GM21619 (cell line): ENCODE data around the gene NTM.
"Not testable (repeated sequence)": the region's sequence is repeated elsewhere in the genome, so short reads cannot be mapped to it uniquely, and the experiment has no call there.

Experiments used
- ATAC-seq: cut with Tn5 transposase; IDR thresholded peaks from one replicate; pipeline ENCODE4 v1.9.1; 2021; ENCODE audit not compliant: unreplicated experiment

The NTM gene

DNA sequence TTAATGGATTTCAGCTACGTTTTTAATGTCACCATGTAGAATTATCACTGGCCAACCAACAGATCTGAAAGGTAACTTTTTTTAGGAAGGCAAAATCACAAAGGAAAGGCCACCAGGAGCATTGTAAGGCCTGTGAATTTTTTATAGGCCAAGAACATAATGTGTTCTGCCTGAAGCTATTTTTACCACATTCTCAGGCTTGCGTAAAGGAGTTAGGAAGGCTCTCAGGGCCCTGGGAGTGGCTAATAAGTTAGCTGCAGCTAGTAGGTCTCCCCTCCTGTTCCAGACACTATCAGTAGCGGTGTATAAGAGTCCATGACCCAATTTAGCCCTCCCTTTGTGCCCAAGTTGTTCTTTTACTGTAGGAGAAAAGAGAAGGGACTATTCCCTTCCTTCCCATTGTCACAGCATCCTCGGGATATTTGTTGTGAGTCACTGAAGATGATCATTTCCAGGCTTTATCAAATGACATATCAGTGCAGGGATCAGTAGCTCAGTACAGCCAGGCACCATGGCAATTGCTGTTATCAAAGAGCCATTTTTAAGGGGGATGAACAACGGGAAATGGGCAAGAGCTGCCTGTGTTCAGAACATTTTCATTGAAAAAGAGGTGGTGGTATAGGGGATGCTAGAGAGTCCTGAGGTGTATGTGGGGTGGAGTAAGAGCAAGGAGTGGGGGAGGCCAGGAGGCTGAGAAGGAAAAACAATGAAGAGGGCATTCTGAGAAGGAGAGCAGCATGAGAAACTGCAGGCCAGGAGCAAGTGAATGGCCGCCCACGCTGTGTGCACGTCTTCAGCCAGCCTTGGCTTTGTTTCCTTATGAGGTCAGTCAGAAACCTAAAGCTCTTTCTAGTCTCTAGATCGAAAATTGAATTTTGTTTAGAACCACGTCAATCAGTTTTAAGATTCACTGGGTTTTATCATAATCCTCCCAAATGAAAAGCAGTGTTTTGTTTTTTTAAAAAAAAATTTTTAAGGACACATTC is 940.3 kb downstream of the NTM start:
- ATAC-seq, result no peak

DNA sequence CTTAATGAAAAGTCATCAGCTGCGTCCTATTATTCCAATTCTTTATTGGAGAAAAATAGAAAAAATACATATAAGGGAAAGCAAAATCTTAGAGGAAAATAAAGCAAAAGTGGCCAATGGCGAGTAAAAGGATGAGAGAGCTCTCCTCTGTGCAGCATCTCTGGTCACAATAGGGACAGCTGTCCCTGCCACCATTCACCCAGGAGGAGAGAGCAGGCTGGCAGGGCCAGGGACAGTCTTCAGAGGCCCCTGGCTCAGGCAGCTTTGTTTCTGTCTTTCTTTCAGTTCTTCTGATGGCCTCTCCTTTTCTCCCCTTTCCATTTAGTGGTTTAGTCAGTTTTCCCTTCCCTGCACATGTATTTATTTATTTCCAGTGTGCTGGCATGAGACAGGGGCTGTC is 941.3 kb downstream of the NTM start:
- no peak for ATAC-seq

DNA sequence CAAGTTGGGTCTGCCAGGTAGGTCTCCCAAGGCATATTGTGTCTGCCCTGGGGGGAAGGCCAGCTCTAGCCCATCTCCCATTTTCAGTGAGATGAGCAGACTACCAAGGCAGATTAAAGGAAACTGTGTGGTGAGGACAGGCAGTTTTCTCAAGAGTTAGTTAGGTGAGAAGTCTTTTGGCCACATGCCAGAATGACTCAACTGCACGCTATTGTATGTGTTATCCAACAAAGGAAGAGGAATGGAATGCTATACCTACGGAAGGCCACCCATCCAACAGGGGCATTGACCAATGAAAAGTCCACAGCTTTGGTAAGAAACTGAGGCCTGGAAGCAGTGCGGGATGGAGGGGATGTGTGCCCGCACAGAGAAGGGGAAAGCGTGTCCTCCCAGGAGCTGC is 941.7 kb downstream of the NTM start:
- no peak for ATAC-seq

DNA sequence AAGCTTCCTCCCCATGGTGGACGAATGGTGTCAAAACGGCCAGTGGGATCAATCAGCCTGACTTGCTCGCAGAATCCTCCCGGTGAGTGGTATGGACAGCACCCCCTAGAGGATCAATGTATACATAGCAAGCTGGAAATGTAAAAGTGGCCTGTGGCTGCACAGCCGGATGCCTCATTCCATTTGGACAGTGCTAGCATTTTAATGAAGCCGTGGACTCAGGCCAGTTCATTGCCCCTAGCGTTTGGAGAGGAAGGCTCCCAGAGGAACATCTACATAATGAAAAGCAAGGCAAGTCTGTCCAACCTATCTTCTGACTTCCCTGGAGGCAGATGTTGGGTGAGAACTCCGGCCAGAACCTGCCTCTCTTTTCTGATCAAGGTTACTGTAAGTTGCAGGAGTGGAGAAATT is 942.3 kb downstream of the NTM start:
- no peak for ATAC-seq

DNA sequence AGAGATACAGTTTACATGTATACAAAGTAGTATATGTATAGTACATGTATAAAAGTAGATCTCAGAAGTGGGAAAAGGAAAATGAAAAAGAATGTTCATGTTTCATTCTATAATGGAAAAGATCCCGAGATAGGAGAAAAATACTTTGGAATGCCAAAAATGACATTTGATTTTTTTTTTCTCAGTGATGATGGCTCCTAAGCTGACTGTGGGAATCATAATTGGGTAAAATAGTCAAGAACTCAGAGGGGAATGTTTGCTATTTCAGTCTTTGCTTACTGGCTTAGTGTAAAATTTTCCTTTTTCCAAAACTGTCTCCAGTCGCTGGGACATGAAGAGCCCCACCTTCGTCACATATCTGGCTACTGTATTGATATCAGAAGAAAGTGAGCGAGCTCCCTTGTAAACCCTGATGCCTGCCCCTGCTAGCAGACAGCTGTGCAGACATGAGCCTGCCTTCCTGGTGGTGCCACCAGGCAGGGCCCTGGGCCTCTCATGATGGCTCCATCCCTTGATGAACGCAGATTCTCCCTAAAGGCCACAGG is 944.6 kb downstream of the NTM start:
- no peak for ATAC-seq

DNA sequence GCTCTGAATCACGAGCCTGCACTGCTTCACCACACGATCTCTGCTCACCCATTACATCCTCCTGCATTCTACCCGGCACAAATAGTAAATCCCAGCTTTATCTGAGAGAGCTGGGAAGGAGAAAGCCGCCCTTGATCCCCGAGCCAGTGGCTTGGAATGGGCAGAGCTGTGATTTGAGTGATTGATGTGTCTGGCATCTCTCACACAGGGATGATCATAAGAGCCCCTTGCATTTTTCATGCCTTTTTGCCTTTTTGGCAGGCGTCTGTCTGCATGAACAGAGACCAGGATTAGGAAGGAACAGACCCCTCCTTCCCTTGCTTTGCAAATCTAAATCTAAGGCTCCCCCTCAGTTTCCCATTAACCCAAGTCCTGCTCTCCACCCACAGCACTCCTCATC is 945.3 kb downstream of the NTM start:
- no peak for ATAC-seq

DNA sequence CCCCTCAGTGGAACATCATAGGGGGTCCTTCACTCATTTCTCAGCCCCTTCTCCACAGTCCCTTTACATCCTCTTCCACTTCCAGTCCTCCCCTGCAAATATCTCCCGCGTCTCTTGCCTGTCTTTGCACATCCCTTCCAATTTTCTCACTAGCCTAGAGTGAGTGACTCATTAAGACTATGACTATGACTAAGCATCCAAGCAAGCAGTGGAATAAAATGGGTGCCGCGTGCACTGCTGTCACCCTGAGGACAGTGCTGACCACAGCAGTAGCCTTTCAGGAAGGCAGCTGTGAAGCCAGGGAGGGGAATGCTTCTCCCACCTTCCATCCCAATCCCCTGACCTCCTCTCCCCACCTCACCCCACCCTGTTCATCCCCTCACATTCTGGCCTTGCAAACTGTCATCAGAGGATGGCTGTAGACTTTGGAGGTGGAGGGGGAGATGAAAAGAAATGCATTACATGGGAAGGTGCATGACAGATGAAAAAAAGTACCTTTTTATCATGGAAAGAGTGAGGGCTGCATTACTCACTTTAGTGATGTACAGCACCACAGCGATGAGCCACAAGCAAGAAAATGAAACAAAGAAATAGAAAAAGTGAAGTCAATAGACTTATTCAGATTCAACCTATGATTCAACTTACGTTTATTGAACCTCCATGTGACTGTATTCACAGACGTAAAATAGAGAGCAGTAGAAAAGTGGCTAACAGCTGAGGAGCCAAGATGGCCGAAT is 948.2 kb downstream of the NTM start:
- no peak for ATAC-seq

DNA sequence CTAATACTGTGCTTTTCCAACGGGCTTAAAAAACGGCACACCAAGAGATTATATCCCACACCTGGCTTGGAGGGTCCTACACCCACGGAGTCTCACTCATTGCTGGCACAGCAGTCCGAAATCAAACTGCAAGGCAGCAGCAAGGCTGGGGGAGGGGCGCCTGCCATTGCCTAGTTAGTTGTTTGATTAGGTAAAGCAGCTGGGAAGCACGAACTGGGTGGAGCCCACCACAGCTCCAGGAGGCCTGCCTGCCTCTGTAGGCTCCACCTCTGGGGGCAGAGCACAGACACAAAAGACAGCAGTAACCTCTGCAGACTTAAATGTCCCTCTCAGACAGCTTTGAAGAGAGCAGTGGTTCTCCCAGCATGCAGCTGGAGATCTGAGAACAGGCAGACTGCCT is 949.0 kb downstream of the NTM start:
- ATAC-seq, result not testable (repeated sequence)

DNA sequence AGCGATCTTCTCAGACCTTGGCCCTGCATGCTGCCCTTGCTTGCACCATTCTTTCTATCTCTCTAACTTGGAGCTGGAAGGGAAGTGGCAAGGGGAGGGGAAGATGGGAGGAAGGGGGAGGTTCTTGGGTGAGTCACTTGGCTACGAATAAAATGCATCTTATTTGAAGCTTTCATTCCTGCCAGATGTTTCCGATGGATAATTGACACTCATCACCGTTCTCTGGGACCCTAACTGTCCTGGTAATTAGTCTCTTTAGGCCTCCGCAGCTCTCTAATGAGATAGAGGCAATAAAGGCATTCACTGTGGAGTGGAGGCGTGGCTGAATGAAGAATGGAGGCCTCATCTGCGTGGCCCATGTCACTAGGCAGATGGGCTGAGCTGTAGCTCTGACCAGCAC is 960.1 kb downstream of the NTM start:
- ATAC-seq, result no peak

DNA sequence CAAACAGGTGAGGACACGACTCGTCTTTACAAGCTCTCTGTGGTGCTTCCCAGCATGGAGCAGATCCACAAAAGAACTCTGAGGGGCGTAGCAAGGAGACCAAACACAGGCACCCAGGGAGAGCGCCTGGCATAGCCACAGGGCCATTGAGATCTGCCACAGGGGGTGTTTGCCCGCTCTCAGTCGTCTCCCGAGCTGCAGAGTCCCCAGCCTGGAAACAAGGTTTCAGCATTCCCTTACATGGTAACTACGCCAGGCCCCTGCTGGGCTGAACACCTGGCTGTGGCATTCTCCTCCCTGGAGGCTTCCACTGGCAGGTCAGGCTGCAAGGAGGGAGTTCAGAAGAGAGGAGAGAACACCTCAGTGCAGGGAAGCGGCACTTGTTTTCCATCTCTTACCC is 962.1 kb downstream of the NTM start:
- ATAC-seq, result no peak

DNA sequence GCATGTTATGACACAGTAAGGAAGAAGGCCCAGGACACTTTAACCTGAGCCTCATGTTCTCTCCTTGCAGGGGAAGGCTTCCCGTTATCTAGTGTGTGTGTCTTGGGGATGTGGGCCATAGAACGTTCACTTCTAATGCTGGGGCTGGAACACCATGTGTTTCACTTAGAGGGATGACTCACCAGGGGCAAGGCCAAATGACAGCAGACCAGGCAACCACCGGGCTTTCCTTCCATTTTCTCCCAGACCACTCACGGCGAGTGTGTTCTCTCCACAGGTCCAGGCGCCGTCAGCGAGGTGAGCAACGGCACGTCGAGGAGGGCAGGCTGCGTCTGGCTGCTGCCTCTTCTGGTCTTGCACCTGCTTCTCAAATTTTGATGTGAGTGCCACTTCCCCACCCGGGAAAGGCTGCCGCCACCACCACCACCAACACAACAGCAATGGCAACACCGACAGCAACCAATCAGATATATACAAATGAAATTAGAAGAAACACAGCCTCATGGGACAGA is 964.4 kb downstream of the NTM start:
- no peak for ATAC-seq

DNA sequence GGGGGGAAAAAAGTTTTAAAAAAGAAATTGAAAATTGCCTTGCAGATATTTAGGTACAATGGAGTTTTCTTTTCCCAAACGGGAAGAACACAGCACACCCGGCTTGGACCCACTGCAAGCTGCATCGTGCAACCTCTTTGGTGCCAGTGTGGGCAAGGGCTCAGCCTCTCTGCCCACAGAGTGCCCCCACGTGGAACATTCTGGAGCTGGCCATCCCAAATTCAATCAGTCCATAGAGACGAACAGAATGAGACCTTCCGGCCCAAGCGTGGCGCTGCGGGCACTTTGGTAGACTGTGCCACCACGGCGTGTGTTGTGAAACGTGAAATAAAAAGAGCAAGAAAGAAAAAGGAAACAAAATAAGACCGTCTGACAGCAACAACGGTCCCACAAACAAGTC is 964.9 kb downstream of the NTM start:
- ATAC-seq, result no peak

DNA sequence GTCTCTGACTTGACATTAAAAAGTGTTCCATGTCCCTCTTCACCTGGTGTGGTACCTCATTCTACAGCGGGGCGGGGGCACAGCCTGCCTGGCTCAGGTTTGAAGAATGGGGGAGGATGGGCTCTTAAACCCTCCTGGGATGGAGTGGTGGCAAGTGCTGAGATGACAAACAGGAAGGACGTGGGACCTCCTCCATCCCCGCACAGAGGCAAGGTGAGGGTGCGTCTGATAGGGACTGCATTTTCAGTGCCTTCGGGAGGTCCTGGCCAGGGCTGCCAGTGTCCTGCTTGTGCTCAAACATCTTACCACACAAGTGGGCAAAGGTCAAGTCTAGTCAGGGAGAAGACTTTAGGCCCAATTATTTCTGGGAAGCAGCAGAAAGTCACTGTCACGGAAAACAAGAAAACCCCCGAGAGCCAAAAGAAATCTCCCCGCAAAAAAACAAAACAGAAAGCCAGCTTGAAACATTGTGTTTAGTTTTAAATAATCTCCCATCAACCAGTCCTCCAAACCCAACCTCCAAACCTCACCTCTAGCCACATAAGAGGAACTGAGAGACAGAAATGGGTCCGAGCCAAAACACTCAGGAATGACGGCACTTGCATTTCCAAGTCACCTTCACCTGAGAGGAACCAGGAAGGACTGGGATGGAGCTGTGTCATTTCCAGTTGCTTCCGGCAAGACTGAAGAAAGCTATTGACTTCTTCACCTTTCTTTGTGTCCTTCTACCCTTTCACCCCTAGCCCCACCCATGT is 966.5 kb downstream of the NTM start:
- ATAC-seq, result no peak

DNA sequence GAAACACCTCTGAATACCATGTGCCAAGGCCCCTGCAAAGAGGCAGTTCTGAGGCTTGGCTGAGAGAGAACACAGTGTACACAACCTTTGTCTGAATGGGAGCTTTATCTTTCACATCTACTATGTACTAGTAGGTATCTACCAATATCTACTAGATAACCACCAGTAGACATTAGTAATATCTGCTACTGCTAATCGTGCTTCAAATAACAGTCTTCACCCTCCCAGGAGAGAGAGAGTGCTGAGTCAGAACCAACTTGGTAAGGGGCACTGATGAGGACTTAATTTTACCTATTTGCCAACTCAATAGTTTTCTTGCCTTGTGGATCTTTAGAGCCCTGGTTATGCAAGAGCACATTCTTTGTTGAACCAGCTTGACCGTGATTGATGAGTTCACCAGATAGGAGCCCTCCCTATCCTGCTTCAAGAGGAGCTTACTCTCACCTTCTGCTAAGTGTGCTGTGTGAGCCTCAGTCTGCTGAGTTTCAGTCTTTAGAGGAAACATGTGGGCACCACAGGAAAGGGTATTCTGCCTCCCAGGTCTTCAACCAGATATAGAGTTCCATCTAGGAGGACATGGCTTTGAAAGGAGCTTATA is 967.5 kb downstream of the NTM start:
- ATAC-seq, result no peak

DNA sequence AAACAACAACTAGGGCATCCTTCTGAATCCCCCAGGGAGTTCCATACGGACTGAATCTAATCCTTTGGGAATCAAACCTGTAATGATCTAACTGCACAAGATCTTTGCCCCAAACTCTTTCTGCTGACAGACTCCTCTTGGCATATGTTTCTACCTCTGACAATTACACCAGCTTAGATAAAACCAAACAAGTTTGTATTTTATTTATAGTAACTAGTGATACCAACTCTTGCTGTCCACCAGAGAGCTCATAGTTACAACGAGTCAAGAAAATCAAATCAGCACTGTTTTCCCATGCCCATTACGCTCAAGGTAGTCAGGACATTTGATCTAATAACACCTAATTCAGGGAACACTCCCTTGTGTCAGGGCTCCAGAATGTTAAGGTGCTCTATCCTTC is 972.0 kb downstream of the NTM start:
- ATAC-seq, result no peak

DNA sequence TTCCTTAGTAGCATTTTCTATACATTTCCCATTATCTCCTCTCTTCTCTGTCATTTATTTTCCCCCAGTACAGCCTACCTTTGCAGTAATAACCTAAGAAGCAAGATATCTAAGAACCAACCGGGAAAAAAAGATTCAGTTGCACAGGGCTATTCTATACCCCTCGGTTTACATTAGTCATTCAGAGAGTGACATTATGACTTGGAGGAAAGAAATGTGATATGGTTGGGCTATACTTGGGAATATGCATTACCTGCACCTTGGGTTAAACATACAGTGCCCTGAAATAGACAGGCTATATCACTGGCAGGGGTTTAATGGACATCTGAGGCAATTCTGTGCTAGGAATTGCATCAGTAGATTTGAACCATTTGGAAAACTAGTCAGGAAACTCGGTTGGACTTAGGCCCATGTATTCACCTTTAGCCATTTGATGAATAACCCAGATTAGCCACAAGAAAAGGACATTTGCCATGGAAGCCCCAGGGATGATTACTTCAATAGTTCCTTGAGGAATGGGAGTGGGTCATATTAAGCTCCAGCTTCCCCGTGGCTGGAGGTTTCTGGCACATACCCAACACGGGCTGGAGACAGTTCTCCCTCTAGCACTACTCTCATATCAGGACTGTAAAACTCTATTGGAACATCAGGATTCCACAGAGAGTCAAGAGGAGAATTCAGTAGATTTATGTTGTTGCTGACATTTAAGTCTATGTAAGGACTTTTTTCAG is 973.2 kb downstream of the NTM start:
- no peak for ATAC-seq

DNA sequence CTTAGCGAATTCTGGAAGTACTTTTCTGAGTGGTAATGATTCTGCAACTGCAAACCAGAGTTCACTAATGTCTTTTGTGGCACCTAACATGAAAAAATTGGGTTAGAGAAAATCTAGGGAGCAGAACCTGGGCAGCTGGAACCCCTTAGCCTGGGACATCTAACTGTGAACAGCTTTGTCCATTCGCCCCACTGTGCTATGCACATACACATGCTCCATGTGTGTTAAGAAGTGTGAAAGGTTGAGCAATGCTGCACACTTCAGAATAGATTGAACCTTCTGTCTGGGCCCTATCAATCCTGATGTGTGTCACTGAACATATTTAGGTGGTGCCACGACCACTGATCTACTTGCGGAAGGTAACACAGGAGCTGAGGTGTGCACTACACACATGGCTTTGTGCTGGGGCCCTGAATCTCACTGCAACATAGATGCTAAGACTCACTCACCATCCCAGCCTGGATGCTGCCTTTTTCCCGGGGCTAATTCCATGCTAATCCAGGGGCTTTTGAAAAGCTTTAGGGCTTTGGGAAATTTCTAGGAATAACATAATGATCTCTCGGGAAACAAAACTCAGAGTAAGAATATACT is 976.2 kb downstream of the NTM start:
- ATAC-seq, result no peak

DNA sequence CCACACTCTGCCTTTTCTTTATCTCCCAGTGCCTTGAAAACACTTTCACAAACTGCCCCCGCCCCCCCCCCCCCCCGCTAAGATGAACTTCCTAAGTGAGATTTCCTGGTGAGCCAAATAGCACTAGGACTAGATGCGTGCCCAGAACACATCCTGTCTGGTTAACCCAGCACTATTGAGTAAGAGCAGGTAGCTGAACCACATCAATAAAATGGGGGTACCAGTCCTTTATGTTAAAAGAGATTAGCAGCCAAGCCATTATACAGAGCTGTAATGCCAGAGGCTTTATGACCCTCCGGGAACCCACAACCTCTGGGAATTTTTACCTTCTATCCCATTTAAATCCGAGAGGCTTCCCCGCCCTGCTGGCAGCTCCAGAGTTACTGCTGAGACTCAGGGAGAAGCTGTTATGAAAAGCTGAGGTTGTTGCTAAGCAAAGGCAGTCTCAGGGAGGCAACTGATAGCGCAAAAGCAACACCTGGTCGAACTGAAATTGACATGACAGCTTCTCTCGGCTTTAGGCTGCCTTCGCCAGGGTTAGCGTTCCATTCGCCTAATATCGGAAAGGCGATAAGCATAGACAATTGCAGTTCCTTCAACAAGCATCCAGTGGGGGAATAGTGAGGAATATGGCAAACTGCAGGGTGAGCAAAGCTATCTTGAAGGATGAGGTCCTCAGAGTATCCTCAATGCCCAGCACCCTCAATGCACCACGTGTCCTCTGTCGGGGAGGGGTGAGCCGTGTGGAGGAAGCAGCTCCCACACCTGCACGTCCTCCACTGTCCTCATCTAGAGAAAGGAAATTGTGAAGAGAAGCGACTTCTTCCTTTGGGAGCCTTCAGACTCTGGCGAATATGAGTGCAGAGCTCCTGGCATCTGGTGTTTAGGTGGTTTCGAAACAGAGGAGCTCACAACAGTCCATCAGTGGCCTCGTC is 977.0 kb downstream of the NTM start:
- ATAC-seq, result no peak
